Measurements from ENCODE around the gene VEPH1.

VEPH1 gene

DNA sequence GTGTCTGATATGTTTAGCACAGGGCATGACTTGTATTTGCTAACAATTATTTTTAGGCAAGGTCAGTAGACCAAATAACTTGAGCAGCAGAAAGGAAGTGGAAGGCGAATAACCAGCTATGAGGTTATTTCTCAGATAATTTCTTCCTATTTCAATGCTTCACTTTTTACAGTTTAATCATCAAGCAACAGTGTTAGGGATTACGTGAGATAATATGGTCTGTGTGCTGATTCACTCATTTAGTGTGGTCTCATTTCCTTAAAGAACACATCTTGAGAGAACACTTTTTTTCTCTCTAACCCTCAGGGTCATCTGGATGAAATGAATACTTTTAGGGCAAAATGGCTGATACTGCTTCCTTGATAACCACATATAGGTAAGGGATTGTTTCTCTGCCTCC is 217.2 kb downstream of the VEPH1 start:
- DNase-seq = no peak
- Mint-ChIP-seq H3K4me1 (ENCODE audit: low read depth in 2 of 2) (no peaks in the 10 kb centered on the region), H3K4me3 (no peak overlapping the region), H3K27me3 (no peaks in the 10 kb centered on the region), H3K9me3 (no peaks in the 10 kb centered on the region), H3K27ac (no peak overlapping the region), H3K36me3 (ENCODE audit: insufficient read depth) (no peaks in the 10 kb centered on the region)
- no peak for ATAC-seq (replicated peaks)

DNA sequence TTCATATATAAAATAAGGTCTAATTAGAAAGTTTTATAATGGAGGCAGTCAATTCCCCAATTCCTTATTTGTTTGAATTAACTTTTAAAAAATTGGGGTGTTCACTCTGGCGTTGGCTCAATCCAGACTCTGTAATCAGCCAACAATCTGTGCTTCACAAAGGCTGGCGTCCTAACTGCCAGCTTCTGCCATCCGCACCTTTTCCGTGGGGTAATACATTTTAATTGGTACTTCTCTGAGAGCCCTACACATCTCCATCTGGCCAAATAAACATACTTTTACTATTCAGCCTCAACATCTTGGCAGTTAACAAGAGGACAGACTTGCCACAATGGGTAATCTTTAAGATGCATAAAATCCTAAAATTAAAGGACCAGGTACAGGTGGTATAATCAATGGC is 218.1 kb downstream of the VEPH1 start:
- Mint-ChIP-seq H3K36me3 (ENCODE audit: insufficient read depth) (no peaks in the 10 kb centered on the region), H3K27me3 (no peaks in the 10 kb centered on the region), H3K27ac (no peak overlapping the region), H3K9me3 (no peaks in the 10 kb centered on the region), H3K4me1 (ENCODE audit: low read depth in 2 of 2) (no peaks in the 10 kb centered on the region), H3K4me3 (no peak overlapping the region)
- DNase-seq = no peak
- ATAC-seq (replicated peaks) = no peak

- ATAC-seq (replicated peaks) = no peak
- no peaks in the 10 kb centered on the region for H3K27me3 Mint-ChIP-seq
- no peak overlapping the region for H3K27ac Mint-ChIP-seq
- no peaks in the 10 kb centered on the region for H3K9me3 Mint-ChIP-seq
- no peaks in the 10 kb centered on the region for H3K4me1 Mint-ChIP-seq (ENCODE audit: low read depth in 2 of 2)
- H3K36me3 Mint-ChIP-seq (ENCODE audit: insufficient read depth) = no peaks in the 10 kb centered on the region
- DNase-seq = no peak
- H3K4me3 Mint-ChIP-seq = no peak overlapping the region
These were observed 218.5 kb downstream of the VEPH1 start for GRCh38 chr3:157284688-157285087.

DNA sequence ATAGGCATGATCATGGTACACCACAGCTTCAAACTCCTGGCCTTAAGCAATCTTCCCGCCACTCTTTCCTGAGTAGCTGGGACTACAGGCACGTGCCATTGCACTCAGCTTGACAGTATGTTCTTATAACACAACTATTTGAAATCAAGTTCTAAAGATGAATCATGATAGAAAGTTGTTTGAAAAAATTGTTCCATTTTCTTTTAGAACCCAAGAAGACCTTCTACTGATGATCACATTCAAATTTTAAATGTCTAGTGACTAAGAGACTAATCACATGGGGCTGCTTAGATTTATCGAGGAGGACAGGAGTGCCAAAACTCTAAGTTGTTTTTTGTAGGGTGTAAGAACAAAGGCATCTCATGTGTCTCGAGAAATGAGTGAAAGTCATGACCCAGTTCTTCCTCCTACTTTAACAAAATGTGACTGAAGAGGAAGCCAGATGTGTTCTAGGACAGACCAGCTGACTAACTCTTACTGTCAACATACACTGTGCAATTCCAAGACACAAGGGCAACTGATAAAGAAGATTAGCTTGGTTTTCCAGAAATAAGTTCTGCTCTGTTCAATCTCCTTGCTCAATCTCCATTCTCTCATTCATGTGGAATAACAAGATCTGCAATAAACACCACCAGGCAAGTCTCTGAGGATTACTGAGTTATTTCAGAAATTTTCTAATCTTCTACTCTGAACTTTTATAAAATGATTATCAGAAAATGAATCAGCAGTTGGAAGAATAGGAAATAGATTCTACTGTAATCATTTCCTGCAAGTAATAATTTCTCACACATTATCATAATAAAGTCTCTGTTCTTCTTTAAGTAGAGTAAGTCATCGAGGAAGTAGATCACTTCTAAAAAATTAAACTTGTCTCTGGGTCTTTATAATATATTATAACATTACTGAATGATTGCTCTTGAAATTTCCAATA is 220.7 kb downstream of the VEPH1 start:
- Mint-ChIP-seq H3K4me3 (no peak overlapping the region), H3K36me3 (ENCODE audit: insufficient read depth) (no peaks in the 10 kb centered on the region), H3K4me1 (ENCODE audit: low read depth in 2 of 2) (no peaks in the 10 kb centered on the region), H3K9me3 (no peaks in the 10 kb centered on the region), H3K27ac (no peak overlapping the region), H3K27me3 (no peaks in the 10 kb centered on the region)
- ATAC-seq (replicated peaks) = no peak
- no peak for DNase-seq

DNA sequence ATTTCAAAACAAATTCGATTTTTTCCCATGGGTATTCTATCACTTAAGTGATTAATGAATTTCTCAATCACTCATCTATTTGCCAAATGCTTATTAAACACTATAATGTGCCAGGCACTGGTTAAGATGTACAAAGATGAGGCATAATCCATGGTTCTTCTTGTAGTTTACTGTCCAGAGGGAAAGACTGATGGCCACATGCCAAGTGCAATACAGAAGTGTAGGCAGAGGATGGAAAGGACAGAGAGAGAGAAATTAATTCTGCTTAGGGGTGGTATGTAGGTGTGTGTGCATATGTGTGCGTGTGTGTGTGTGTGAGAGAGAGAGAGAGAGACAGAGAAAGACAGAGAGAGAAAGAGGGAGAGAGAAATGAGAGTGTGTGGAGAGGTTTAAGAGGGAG is 222.4 kb downstream of the VEPH1 start:
- H3K9me3 Mint-ChIP-seq = no peaks in the 10 kb centered on the region
- H3K27me3 Mint-ChIP-seq = no peaks in the 10 kb centered on the region
- no peak overlapping the region for H3K4me3 Mint-ChIP-seq
- H3K4me1 Mint-ChIP-seq (ENCODE audit: low read depth in 2 of 2) = no peaks in the 10 kb centered on the region
- no peaks in the 10 kb centered on the region for H3K36me3 Mint-ChIP-seq (ENCODE audit: insufficient read depth)
- ATAC-seq (replicated peaks) (no peak), DNase-seq (no peak)
- H3K27ac Mint-ChIP-seq = no peak overlapping the region

DNA sequence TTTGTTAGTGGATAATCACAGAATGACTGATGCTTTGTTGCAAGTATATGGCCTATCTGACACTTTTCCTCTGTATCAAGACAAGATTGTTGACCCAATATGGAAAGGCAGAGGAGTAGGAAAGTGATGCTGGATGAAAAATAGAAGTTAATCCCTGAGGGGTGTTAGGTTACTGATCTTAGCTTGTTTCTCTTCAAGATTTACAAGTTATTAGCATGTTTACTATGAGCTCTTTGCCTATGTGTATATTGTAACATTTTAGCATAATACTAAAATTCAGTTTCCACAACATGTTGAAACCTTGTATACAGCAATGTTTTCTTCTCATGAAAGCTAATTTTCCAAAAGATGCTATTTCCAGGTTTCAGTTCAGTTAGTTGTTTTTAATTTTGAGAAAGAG is 222.9 kb downstream of the VEPH1 start:
- H3K9me3 Mint-ChIP-seq = no peaks in the 10 kb centered on the region
- ATAC-seq (replicated peaks) (no peak), DNase-seq (no peak)
- H3K4me1 Mint-ChIP-seq (ENCODE audit: low read depth in 2 of 2) = no peaks in the 10 kb centered on the region
- H3K4me3 Mint-ChIP-seq = no peak overlapping the region
- H3K27me3 Mint-ChIP-seq = no peaks in the 10 kb centered on the region
- no peaks in the 10 kb centered on the region for H3K36me3 Mint-ChIP-seq (ENCODE audit: insufficient read depth)
- H3K27ac Mint-ChIP-seq = no peak overlapping the region

DNA sequence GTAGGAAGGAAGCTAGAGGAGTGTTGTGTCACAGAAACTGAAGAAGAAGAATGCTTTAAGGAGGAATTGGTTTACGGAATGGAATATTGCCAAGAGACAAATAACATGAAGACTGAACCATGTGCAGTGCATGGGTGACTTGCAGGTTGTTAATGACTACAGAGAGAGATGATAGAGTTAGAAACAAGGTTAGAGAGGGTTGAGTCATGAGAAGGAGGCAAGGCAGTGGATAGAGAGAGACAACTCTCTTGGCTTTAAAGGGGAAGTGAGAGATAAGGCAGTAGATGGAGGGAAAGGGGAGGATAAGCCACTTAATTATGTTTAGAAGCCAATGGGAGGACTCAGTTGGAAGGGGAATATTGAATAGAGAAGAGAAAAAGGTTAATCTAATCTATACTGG is 224.0 kb downstream of the VEPH1 start:
- Mint-ChIP-seq H3K4me3 (no peak overlapping the region), H3K9me3 (no peaks in the 10 kb centered on the region), H3K27ac (no peak overlapping the region), H3K27me3 (no peaks in the 10 kb centered on the region), H3K4me1 (ENCODE audit: low read depth in 2 of 2) (no peaks in the 10 kb centered on the region), H3K36me3 (ENCODE audit: insufficient read depth) (no peaks in the 10 kb centered on the region)
- ATAC-seq (replicated peaks) (no peak), DNase-seq (no peak)

DNA sequence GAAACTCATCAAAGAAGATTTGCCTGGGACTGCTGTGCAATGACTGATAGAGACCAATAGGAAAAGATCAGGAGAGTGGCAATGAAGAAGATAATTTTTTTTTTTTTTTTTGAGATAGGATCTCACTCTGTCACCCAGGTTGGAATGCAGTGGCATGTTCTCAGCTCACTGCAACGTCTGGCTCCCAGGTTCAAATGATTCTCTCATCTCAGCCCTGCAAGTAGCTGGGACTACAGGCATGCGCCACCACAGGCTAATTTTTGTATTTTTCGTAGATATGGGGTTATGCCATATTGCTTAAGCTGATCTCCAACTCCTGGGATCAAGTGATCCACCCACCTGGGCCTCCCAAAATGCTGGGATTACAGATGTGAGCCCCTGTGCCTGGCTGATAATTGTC is 226.4 kb downstream of the VEPH1 start:
- Mint-ChIP-seq H3K9me3 (no peaks in the 10 kb centered on the region), H3K4me3 (no peak overlapping the region), H3K27ac (no peak overlapping the region), H3K27me3 (no peaks in the 10 kb centered on the region), H3K4me1 (ENCODE audit: low read depth in 2 of 2) (no peaks in the 10 kb centered on the region), H3K36me3 (ENCODE audit: insufficient read depth) (no peaks in the 10 kb centered on the region)
- ATAC-seq (replicated peaks) = no peak
- no peak for DNase-seq

DNA sequence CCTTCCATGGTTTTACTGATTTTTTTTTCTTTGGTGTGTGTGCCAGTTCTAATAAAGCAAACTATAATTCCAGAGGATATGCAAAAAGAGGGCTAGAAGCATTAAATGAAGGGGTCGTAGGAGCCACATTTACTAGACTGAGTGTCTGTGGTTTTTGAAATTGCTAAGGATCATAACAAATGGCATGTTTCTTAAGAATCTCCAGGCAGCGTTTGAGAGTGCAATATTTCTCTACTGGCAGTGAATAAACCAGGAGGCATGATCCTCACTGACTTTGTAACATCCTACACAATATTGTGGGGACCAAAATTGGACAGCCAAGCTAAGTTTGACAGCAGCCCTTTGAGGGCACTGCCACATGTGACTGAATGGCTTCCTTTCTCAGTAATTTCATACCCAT is 227.4 kb downstream of the VEPH1 start:
- Mint-ChIP-seq H3K9me3 (no peaks in the 10 kb centered on the region), H3K4me1 (ENCODE audit: low read depth in 2 of 2) (no peaks in the 10 kb centered on the region), H3K27me3 (no peaks in the 10 kb centered on the region), H3K27ac (no peak overlapping the region), H3K4me3 (no peak overlapping the region), H3K36me3 (ENCODE audit: insufficient read depth) (no peaks in the 10 kb centered on the region)
- ATAC-seq (replicated peaks) (no peak), DNase-seq (no peak)

GRCh38 chr3:157274644-157275137 is 228.5 kb downstream of the VEPH1 start:
- H3K4me3 Mint-ChIP-seq = no peak overlapping the region
- no peaks in the 10 kb centered on the region for H3K4me1 Mint-ChIP-seq (ENCODE audit: low read depth in 2 of 2)
- H3K27me3 Mint-ChIP-seq = no peaks in the 10 kb centered on the region
- ATAC-seq (replicated peaks) (no peak), DNase-seq (no peak)
- H3K36me3 Mint-ChIP-seq (ENCODE audit: insufficient read depth) = no peaks in the 10 kb centered on the region
- H3K9me3 Mint-ChIP-seq = no peaks in the 10 kb centered on the region
- H3K27ac Mint-ChIP-seq = no peak overlapping the region

DNA sequence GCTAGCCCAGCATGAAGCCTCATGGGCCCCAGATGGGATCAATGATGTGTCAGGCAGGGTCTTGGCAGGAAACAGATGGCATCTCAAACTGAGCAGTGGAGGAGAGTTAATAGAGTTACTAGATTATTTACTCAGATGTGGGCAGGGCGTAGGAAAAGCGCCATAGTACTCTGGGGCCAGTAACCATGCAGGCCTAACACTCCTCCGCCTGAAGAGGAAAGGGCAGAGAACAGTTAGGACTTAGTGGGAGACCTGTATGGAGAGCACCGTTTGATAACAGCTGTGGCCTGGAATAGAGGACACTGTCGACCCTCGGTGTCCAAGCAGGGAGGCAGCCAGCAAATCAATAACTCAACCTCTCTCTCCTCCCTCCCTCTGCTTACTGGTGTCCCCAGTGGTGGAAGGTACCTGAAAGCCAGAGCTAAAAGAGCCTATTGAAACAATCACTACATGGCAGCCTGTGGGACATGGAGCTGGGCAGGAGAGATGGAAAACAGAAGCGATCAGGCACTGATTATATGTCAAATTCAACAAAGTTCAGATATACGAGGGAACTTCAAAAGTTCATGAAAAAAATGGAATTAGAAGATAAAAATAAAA is 231.8 kb downstream of the VEPH1 start:
- Mint-ChIP-seq H3K4me3 (no peak overlapping the region), H3K27me3 (no peaks in the 10 kb centered on the region), H3K27ac (no peak overlapping the region), H3K4me1 (ENCODE audit: low read depth in 2 of 2) (no peaks in the 10 kb centered on the region), H3K9me3 (no peaks in the 10 kb centered on the region), H3K36me3 (ENCODE audit: insufficient read depth) (no peaks in the 10 kb centered on the region)
- ATAC-seq (replicated peaks) = no peak
- DNase-seq = no peak

DNA sequence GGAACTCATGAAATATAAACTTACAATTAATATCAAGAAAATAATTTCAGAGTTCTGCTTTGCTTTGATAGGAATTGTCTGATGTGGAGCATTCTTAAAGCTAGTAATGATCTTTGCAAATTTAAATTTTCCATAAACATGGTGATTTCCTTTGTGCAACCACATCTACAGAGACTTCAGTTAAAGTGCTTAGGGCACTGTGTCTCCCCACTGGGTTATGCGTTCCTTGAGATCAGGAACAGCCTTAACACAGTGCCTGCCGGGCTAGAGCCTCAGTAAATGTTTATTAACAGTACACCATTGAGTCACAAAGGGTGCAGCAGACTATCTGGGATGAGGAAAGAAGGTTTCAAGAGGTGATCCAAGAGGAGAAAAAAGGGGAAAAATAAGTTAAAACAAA is 235.2 kb downstream of the VEPH1 start:
- no peak for DNase-seq
- no peak overlapping the region for H3K4me3 Mint-ChIP-seq
- no peak for ATAC-seq (replicated peaks)
- no peaks in the 10 kb centered on the region for H3K27me3 Mint-ChIP-seq
- H3K36me3 Mint-ChIP-seq (ENCODE audit: insufficient read depth) = no peaks in the 10 kb centered on the region
- no peaks in the 10 kb centered on the region for H3K9me3 Mint-ChIP-seq
- H3K4me1 Mint-ChIP-seq (ENCODE audit: low read depth in 2 of 2) = no peaks in the 10 kb centered on the region
- no peak overlapping the region for H3K27ac Mint-ChIP-seq

DNA sequence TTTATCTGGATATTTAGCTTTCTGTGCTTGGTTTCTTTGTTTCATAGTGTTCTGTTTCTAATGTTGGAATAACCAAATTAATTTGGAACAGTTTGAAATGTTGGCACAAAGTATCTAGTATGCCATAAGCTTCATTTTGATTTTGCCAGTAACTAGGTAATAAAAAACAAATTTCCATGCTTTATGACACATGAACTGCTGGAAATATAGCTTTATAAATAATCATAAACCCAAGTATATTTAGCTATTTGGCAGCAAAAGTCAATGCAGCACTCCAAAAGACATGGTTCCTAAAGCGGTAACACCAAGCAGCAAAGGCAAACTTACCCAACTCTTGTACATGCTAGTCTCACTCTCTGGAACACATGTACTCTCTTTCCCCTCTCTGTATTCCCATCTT is 237.3 kb downstream of the VEPH1 start:
- Mint-ChIP-seq H3K9me3 (no peaks in the 10 kb centered on the region), H3K27me3 (no peaks in the 10 kb centered on the region), H3K4me1 (ENCODE audit: low read depth in 2 of 2) (no peaks in the 10 kb centered on the region), H3K36me3 (ENCODE audit: insufficient read depth) (no peaks in the 10 kb centered on the region), H3K4me3 (no peak overlapping the region), H3K27ac (no peak overlapping the region)
- ATAC-seq (replicated peaks) (no peak), DNase-seq (no peak)

GRCh38 chr3:157263027-157263426 is 240.2 kb downstream of the VEPH1 start:
- no peak for DNase-seq
- Mint-ChIP-seq H3K4me3 (no peak overlapping the region), H3K4me1 (ENCODE audit: low read depth in 2 of 2) (no peaks in the 10 kb centered on the region), H3K9me3 (no peaks in the 10 kb centered on the region), H3K27me3 (no peaks in the 10 kb centered on the region), H3K27ac (no peak overlapping the region), H3K36me3 (ENCODE audit: insufficient read depth) (no peaks in the 10 kb centered on the region)
- no peak for ATAC-seq (replicated peaks)

Data from effector memory CD8-positive, alpha-beta T cell (primary cell).